NCI-H2081 (cell line): Measurements from ENCODE around the gene ZNF74.
"Not testable (repeated sequence)": the region's sequence is repeated elsewhere in the genome, so short reads cannot be mapped to it uniquely, and the experiment has no call there.

Experiments
- DNase-seq, 2 experiments: peaks; one replicate each; lab custom pipeline; 2025; lab: John Stamatoyannopoulos, UW

ZNF74 gene

DNA sequence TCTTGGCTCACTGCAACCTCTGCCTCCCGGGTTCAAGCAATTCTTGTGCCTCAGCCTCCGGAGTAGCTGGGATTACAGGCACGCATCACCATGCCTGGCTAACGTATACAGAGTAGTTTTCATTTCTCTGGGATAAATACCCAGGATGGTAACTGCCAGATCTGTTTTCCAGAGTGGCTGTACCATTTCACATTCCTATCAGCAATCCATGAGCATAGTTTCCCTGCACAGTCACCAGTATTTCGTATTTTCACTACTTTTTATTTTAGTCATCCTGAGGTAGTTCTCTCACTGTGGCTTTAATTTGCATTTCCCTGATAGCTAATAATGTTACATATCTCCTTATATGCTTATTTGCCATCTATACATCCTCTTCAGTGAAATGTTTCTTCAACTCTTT, 54.7 kb downstream of the ZNF74 start:
- no peak for DNase-seq

DNA sequence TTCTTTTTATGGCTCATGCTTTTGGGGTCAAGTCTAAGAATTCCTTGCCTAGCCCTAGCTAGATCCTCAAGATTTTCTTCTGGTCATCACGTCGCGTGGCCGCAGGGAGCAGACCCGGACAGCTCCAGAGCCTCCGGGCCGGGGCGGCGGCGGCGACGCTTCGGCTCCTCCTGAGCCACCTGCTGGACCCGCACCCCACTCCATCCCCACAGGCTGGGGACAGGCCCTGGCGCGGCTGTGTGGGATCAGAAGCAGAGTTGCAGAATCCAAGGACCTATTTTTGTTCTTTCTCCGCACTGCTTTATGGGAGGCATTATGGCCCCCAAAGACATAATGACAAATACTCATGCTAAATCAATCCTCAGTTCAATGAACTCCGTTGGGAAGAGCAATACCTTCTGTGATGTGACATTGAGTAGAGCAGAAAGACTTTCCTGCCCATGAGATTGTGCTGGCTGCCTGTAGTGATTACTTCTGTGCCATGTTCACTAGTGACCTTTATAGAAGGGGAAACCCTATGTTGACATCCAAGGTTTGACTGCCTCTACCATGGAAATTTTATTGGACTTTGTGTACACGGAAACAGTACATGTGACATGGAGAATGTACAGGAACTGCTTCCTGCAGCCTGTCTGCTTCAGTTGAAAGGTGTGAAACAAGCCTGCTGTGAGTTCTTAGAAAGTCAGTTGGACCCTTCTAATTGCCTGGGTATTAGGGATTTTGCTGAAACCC, 56.0 kb downstream of the ZNF74 start:
- DNase-seq = no peak

DNA sequence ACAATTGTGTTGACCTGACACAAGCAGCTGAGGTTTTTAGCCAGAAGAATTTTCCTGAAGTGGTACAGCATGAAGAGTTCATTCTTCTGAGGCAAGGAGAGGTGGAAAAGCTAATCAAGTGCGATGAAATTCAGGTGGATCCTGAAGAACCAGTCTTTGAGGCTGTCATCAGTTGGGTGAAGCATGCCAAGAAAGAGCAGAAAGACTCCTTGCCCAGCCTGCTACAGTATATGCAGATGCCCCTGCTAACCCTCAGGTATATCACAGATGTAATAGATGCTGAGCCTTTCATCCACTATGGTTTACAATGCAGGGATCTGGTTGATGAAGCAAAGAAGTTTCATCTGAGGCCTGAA, 56.6 kb downstream of the ZNF74 start:
- DNase-seq = no peak

DNA sequence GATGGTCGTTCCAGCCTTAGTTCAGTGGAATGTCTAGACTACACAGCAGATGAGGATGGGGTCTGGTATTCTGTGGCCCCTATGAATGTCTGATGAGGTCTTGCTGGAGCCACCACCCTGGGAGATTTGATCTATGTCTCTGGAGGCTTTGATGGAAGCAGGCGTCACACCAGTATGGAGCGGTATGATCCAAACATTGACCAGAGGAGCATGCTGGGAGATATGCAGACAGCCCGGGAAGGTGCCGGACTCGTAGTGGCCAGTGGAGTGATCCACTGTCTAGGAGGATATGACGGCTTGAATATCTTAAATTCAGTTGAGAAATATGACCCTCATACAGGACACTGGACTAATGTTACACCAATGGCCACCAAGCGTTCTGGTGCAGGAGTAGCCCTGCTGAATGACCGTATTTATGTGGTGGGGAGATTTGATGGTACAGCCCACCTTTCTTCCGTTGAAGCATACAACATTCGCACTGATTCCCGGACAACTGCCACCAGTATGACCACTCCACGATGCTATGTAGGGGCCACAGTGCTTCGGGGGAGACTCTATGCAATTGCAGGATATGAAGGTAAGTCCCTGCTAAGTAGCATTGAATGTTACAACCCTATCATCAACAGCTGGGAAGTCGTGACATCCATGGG, 57.3 kb downstream of the ZNF74 start:
- DNase-seq = not testable (repeated sequence)

DNA sequence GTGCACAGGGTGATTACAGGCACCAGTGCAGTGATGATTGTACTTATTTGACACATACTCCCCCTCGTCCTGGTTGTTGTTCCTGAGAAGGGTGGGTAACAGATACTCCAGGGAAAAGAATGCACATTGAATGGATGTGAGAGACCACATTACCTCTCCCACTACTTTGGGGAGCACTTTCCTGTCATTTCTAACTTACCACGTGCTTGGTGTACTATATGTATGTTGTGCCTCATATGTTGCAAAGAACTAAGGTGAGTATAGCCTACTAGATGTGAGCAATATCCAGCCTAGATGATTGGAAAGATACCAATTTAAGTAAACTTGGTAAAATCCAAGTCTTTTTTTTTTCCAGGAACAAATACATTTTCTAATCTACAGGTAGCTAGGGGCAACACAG, 58.0 kb downstream of the ZNF74 start:
- no peak for DNase-seq

DNA sequence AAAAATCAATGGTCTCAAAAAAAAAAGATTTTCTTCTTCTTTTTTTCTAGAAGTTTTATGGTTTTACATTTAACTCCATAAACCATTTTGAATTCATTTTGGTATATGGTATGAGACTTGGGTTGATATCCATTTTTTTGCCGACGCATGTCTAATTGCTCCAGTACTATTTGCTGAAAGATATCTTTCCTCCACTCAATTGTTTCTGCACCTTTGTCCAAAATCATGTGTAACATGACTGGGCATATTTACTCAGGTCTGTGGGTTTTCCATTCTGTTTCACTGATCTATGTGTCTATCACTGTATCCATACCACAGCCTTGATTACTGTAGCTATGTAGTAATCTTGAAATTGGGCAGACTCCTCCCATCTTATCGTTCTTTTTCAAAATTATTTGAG, 59.3 kb downstream of the ZNF74 start:
- DNase-seq = no peak

DNA sequence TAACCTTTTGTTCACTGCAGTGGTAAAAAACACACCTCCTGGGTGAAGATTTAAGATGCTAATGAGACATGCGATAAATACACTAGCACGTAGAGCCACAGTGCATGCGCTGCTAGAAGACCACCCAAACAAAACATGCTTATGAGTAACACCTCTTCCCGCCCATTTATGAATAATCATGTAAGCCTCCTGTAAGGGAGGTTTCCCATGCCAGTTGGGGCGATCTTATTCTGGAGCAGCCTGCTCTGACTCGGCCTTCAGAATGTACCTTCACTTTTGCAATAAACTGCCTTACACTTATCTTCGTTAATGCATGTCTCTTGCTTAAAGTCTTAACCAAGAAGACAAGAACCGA, 61.7 kb downstream of the ZNF74 start:
- DNase-seq = no peak

DNA sequence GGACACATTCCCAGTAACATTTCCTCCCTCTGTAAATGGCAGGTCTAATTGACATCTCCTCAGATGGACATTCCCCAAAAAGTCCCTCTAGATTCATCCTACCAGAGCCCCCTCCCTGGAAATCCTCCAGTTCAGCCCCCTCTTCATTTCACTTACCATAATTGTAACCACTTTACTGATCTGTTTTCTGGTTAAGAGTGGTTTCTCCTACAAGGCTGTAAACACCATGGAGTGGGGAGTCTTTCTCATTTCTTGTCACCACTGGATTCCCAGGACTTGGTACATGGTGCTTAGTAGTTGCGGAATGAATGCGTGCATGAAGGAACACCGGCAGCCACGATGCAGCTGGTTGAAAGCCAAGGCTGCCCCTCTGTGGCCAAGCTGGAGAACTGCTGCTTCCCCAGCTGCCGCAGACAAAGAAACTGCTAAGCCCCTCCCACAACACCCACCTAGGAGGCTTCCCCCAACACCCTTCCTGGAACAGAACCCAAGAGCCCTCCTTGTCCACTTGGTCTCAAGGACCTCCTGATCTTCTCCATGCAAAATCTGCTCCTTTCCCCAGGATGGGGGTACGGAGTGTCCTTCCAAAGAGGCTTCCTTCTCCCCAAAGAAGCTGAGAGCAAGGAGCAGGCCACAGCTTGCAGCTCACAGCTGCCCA, 62.2 kb downstream of the ZNF74 start:
- DNase-seq = peak; percentile 73

DNA sequence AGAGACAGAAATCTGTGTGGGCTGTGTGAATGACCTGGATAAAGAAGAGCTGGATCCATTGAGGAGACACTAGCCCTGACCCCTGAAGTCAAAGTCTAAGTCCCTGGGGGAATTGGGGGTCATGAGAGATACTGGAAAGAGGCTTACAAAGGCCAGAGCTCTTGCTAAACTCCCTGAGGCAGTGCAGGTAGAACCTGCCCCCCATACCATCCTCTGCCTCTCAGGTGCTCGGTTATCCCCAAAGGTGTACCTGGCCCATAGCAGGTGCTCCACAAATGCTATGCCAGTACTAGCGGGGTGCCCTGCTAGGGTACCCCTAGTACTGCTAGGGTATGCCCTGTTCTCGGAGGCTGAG, 62.7 kb downstream of the ZNF74 start:
- no peak for DNase-seq

DNA sequence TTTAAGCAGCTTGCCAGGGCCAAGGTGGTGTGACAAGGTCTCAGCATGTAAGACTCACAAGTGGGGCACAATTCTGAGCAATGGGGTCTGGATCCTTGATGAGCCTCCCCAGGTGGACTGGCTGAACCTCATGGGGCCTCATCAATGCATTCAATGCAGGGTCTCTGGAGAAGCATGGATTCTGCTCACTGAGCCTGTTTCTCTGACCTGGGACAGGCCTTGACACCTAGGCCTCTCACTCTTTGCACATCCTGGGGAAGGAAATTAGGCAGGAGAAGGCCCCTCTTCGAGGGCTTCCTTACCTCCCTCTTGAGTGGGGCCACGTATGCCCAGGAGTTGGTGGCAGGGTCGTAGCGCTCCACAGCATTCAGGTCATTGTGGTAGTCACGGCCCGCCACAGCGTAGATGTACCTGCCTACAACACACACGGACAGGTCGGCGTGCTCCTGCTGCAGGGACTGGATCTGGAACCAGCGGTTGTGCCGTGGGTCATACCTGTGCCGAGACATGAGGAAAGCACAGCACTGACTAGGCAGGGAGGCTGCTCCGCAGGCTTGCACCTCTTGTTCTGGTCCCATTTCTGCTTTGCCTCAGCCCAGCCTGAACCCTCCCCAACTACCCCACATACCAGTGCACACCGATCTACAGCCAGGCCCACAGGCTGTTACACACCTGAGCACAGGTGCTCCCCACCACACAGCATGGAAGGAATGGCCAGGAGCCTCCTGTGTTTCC, 63.7 kb downstream of the ZNF74 start:
- DNase-seq = no peak
